Stimulated activated CD4-positive, alpha-beta T cell treated with anti-CD3 and anti-CD28 coated beads, Interleukin-15, amount 100 ng/mL, for 1 hour (primary cell): ENCODE measurements around the gene SRC.
"Not testable (repeated sequence)": the region's sequence is repeated elsewhere in the genome, so short reads cannot be mapped to it uniquely, and the experiment has no call there.

Experiments
- DNase-seq, 2 donors: peaks; one replicate each; pipeline ENCODE4 v3.0.0-alpha.2; 2020; ENCODE audit warnings: low read depth in 1 of 2, low spot score in 1 of 2

SRC gene

GRCh38 chr20:37362231-37362792 is 16.4 kb downstream of the SRC start:
- DNase-seq, result no peak

- no peak for DNase-seq
Observed at GRCh38 chr20:37362821-37363220, 16.9 kb downstream of the SRC start.

GRCh38 chr20:37363221-37364012 is 17.5 kb downstream of the SRC start:
- DNase-seq, result no peak

- DNase-seq, result no peak
Observed at GRCh38 chr20:37364013-37364926, 18.3 kb downstream of the SRC start.

- DNase-seq, result no peak
Observed at GRCh38 chr20:37364927-37365272, 19.0 kb downstream of the SRC start.

GRCh38 chr20:37365760-37366638 is 20.1 kb downstream of the SRC start:
- DNase-seq, result no peak

- no peak for DNase-seq
Observed at GRCh38 chr20:37366743-37367142, 20.8 kb downstream of the SRC start.

GRCh38 chr20:37369846-37370245 is 23.9 kb downstream of the SRC start:
- DNase-seq, result no peak

- DNase-seq, result not testable (repeated sequence)
Observed at GRCh38 chr20:37371845-37372244, 25.9 kb downstream of the SRC start.

- no peak for DNase-seq
Observed at GRCh38 chr20:37372441-37372840, 26.5 kb downstream of the SRC start.

- DNase-seq, result no peak
Observed at GRCh38 chr20:37373020-37373598, 27.2 kb downstream of the SRC start.

- no peak for DNase-seq
Observed at GRCh38 chr20:37375227-37375626, 29.3 kb downstream of the SRC start.

- DNase-seq, result no peak
Observed at GRCh38 chr20:37376324-37376723, 30.4 kb downstream of the SRC start.

GRCh38 chr20:37376791-37377190 is 30.9 kb downstream of the SRC start:
- DNase-seq, result no peak

- no peak for DNase-seq
Observed at GRCh38 chr20:37377346-37378081, 31.6 kb downstream of the SRC start.

GRCh38 chr20:37378420-37378784 is 32.5 kb downstream of the SRC start:
- no peak for DNase-seq

- DNase-seq, result no peak
Observed at GRCh38 chr20:37378785-37379598, 33.1 kb downstream of the SRC start.

- no peak for DNase-seq
Observed at GRCh38 chr20:37379967-37380828, 34.3 kb downstream of the SRC start.
